Ramos (cell line): Measurements from ENCODE around the gene TM9SF2.

Experiments
- in situ Hi-C: fragments of 300-500 bp; cut with MboI; formaldehyde crosslinking; loops from one replicate; pipeline ENCODE4 v1.14.3; 2022; ENCODE audit warnings: low sequenced_read_pairs; ENCODE audit not compliant: unreplicated experiment

TM9SF2 gene

DNA sequence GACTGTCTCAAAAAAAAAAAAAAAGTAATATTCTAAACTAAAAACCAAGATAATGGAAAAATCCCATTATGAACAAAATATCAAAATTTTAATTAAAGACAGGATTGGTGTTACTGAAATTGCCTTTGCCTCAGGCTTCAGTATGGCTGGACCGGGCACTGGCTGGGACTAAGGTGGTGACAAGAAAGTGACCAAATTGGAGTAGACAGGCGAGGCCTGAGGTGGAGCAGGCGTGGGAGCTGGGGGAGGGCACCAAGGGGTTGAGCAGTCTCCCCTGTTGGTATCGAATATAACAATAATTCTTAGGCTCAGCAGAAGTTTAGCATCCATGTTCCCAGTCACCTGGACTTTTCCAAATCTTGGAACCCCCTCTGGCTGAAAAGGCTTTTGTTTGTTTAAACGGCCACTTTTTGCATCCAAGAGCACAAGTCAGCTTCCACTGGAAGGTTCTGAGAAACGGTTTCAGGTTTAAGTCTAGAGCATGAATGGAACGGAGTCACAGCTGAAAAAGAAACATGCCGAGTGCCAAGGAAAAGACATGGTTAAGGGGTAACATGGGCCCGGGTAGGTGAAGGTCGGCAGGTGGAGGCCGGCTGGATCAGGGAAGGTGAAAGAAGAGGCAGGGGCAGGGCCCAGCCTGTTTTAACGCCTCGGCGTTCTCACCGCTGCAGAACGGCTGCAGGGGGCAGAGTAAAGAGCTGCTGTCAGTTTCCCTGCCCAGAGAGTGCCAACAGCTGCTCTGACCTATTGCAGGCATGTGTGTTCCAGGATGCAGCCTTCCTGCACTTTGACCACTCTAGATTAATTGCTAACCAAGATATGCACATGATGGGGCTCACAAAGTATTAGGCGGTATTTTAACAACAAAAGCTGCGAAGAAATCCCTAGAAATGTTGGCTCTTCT lies 104.4 kb downstream of the TM9SF2 start:
- in situ Hi-C loops: no loop called here

DNA sequence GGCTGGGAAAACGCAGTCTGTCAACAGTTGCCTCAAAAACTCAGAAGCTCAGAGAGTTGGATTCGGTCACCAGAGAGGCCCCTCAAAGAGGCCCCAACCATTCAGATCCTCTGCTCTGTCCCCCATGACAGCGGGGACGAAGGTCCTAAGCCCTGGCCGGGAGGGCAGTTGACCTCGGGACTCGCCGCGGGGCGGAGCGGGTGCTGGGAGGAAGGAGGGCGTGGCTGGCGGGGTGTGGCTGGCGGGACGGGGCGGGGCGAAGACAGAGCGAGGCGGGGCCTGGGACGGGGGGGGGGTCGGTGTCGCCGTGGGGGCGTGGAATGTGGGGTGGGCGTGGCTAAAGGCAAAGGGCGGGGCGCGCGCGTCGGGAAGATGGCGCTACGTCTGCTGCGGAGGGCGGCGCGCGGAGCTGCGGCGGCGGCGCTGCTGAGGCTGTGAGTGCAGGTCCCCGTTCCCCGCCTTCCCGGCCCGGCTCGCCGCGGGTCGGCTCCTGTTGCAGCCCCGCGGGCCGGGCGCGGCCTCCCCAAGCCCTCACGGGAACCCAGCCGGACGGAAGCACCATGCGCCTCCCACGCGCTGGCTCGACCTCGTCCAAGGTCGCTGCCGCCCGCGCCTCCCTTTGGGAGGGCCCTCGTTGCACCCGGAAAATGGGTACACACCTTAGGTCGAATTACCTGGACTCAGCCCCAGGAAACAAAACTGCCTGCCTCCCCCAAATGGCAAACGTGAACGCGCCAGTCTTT lies 105.2 kb downstream of the TM9SF2 start, which contains the start of gene CLYBL:
CLYBL (plus strand) TSS at position 367 of the 743 bp plus-strand sequence.
- in situ Hi-C loops: no loop called here

DNA sequence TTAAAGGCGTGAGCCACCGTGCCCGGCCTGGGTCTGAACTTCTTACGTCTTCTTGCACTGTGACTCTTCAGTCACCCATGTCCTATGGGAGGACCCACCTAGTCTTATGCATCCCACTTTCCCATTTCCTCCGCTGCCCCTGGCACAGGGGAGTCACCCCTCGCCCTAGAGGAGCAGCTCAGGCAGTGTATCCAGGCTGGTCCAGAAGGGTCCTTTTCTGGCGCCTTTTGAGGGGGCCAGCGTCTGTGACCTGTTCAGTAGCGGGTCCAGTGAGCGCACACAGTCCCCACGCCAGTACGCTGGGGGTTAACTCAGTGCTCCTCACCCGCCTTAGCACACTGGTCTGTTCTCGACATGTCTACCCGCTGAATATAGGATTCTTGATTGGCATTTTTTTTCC lies 107.1 kb downstream of the TM9SF2 start:
- in situ Hi-C loops: no loop called here

DNA sequence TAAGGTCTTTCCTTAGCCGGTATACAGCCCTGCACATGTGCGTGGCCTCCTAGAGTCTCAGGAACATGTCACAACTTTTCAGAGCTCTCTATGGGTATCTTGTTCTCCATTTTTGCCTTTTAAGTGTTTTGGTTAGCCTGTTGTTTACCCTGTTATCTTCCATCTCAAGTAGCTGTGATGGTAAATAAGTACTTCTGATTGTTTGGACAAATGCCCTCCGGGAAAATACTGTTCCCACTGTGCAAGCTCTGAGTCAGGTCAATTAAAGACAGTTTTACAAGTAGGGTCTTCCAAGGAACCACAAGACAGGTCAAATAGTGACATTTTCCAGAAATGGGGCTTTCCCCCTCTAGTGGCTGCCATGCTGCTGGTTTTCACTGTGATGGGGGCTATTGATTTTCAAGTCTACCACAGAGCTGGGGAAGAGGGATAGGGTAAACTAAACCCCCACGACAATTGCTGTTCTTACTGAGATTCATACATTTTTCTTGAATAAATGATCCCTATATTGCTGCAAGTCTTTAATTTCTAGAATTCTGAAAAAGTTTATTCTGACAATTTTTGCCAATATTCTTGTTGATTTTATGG lies 109.5 kb downstream of the TM9SF2 start:
- in situ Hi-C loops: no loop called here
